Astrocyte of the hippocampus (primary cell): ENCODE data around the gene ZNF683.
"Not testable (repeated sequence)": the region's sequence is repeated elsewhere in the genome, so short reads cannot be mapped to it uniquely, and the experiment has no call there.

ENCODE experiments used
- DNase-seq: peaks from one replicate; pipeline ENCODE4 v3.0.0; 2011; ENCODE audit warnings: low read depth, low spot score

Gene ZNF683

DNA sequence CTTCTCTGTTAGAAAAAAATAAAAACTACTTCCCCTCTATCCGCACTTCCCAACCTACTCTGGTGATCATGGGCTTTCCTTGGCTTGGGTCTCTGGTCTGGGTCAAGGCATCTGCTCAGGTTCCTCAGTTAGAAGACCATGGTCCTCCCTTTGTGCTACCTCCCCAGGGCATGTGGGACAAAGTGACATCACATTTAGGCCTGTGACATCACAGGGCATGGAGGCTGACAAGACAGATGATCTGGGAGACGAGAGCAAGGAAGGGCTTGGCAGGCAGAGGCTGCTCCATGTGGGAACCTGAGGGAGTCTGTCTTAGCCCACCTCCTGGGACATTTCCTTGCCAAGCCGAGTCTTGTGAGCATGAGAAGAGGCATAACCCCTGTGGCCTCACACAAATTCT lies at the start of gene ZNF683:
Gene ZNF683 (minus strand): TSS at position 140 of the 400 bp plus-strand sequence. CDS start 4,179 bp downstream, outside the sequence.
- DNase-seq: not testable (repeated sequence)

DNA sequence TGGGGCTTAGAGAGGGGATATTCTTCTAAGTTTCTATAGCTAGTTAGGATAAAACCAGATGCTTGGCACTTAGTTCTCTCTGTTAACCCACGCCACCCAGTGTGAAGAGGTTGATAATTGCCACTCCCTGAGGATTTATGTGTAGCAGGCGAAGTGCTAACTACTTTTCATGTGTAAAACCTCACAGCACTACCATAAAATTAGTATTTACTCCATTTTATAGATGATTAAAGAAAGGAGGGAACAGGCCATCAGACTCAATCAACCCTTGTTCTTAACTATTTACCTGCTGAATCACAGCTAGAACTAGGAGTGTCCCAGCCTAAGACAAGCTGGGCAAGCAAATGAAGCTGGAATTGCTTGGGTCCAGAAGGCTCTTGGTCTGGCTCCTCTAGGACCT lies 46.9 kb upstream of the ZNF683 start:
- DNase-seq: no peak

DNA sequence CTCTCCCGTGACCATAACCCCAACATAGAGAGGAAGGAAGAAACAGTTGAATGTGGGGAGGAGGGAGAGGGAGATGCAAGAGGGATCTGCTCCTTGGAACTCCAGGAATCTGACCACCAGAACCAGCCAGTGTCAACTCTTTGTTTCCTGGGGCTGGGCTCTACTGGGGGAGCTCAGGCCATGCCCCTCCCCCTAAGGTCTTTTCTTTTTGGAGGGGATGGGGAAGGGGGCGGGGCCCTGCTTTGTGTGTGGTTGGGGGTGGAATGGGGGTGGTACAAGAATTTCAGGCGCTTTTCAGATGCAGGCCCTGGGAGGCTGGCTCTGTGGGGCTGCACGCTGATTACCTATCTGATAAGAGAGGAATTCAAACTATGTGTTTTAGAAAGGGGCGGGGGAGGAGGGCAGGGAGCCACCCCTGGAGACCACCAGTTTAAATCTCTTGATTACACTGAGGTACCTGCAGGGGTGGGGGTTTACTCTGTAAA lies 46.4 kb upstream of the ZNF683 start:
- peak; percentile 38 for DNase-seq

DNA sequence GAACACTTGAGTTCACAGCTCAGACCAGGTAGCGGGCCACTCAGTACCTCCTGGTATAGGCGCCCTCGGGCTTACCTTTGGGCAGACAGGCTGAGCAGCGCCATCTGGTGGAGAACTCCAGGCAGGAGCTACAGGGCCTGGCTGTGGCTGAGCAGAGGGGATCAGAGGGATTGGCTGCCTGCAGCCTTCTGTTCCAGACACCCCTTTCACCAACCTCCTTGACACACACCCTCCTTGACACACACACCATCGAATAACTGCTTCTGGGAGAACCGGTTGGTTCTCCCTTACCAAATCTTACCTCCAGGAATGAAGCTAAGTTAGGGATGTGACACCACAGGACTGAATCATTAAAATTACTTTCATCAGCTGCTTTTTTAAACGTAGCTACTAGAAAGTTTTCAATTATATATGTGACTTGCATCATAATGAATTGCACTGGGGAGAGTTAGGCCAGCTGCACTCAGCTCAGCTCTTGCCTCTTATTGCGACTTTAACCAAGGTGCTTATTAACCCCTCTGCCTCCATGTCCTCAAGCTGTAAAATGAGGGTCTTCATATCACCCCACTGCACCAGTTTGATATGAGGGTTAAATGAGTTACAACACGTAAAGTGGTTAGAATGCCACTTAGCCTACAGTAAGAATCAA lies 44.7 kb upstream of the ZNF683 start:
- DNase-seq: peak; percentile 79

DNA sequence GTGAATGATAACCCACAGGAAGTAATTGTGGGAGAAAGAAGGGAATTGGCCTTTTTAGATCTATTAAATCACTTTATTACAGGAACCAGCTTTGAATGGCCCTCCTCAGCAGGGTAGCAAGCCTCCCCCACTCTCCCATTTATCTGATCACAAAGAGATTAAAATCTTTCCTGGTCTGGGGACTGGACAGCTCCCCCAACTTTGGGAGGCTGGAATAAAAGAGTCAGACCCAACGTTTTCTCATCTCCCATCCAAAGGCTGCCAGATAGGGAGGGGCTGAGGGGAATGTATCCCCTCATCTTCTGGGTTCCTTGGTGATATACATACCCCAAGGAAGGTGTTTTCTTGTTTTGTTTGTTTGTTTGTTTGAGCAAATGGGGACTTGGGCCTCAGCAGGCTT lies 40.5 kb upstream of the ZNF683 start:
- DNase-seq: no peak

DNA sequence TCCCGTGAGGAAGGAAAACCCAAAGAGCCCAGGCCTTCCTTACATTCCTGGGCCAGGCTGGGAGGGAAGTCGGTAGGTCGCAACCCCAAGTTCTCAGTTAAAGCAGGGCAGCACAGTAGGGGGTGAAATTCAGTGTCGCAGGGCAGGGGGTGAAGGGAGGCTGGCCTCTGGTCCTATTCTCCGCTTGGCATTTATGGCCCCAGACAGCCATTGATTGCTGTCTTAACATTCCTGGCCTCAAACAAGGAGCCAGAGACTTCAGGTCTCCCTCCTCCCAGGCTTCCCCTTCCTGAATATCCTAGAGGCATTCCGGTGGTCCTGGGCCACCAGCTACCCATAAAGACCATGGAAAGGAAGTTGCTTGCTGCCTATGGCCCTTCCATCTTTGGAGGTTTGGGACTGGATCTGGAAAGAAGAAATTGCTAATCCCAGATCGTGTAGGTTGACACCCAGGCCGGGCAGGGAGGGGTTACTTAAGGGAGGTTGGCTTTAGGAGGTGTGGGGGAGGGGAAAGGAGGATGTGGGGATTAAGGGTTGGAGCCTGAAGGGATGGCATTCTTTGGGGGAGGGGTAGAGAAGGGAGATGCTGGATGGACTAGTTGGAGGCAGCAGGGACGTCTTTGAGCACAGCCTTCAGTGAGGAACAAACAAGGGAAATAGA lies 39.8 kb upstream of the ZNF683 start:
- no peak for DNase-seq

DNA sequence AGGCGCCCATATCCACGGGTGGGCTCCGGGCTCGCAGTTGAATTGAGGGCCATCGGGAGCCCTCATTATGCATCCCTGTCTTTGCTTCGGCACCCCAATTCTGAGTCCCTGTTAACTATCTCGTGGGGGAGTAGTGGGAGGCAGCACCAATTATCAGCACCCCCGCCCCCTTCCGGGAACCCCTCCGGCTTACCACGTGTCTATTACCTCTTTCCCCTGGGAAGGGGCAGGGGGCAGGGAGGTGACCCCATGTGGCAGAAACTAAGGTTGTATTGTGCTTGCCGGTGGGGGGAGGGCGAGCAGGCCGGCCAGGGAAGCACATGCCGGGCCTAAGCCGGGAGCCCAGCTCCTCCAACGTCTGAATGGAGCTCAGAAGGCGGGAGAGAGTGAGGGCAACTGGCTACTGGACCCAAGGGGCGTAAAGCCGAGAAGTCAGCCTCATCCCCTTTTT lies 39.1 kb upstream of the ZNF683 start:
- DNase-seq: no peak

DNA sequence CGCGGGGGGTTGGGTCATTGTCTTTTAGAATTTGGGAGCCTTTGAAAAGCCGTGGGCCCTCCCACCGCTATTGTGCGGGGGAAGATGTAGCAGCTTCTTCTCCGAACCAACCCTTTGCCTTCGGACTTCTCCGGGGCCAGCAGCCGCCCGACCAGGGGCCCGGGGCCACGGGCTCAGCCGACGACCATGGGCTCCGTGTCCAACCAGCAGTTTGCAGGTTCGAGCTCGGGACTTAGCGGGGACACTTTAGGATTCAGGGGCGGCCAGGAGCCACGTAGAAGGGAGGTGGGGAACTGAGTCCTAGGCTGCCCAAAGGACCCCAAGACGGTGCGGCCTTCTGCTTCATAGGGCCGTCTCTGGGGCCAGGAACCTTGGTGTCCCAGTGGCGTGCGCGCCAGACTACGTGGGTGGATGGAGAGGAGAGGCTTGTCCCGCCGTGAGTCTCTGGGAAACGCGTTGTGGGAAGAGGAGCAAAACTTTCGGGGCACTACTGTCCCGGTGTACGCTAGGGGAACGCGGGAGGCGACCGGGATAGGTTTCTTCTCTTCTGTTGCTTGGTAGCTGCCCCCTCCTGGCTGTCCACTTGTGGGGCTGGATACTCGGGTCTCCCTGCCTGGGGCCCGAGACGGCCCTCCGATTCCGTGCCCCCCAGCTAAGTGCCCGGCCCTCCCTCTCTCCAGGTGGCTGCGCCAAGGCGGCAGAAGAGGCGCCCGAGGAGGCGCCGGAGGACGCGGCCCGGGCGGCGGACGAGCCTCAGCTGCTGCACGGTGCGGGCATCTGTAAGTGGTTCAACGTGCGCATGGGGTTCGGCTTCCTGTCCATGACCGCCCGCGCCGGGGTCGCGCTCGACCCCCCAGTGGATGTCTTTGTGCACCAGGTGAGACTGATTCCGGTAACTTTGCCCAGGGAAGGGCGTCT lies 38.4 kb upstream of the ZNF683 start, which contains the start of gene LIN28A:
Gene LIN28A (plus strand): TSS at position 112 of the 918 bp plus-strand sequence. CDS start 75 bp downstream, at position 187.
- no peak for DNase-seq

DNA sequence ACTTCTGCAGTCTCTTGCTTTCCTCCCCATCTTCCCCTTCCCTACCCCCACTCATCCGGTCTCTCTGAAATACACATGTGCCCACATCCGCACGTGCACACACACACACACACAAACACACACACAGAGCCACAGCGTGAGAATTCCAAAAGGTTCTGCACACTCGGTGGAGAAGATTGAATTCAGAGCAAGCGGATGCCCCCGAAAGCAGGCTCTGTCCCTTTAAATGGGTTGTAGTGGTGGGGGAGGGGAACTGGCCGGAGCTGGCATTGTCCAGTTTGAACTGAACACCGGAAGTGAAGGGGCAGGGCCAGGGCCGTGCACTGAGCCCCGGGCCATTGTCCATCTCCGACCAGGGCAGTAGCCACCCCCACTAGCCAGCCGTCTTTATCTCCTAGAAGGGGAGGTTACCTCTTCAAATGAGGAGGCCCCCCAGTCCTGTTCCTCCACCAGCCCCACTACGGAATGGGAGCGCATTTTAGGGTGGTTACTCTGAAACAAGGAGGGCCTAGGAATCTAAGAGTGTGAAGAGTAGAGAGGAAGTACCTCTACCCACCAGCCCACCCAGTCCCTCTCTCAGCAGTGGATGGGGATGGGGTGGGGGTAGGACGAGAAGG lies 36.7 kb upstream of the ZNF683 start:
- DNase-seq: no peak

DNA sequence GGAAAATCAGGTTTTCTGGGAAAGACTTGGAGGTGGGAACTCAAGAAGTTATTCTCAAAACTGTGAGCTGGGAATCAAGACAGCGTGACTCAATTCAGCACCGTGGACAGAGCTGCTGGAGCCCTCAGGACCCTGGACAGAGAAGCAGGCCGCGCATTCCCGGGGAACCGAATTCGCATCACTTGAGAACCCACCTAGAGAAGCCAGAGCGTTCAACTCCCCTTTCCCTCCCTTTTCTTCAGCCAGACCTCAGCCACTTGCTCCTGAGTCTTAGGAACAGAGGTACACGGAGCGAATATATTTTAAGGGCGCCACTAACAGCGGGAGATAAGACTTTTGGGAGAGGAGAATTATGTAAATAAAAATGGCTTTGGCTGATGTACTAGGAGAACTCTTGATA lies 36.1 kb upstream of the ZNF683 start:
- peak; percentile 90 for DNase-seq

DNA sequence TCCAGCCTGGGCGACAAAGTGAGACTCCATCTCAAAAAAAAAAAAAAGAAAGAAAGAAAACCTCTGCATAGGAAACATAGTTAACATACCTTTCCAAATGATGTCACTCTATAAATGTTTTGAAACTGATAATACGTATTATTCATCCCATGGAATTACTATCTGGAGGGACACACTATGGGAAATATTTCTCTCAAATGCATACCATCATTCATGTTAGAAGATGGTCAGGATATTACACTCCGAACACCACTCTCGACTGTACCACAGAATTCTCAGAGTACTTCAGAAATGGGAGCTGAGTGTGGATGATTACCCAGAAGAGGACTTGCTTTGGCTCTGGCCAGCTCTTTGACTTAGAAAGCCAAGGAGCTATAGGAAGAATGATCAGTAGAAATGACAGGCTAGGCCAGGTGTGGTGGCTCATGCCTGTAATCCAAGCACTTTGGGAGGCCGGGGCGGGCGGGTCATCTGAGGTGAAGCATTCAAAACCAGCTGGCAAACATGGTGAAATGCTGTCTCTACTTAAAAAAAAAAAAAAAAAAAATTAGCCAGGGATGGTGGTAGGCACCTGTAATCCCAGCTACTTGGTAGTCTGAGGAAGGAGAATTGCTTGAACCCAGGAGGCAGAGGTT lies 32.8 kb upstream of the ZNF683 start:
- DNase-seq: peak; percentile 49

DNA sequence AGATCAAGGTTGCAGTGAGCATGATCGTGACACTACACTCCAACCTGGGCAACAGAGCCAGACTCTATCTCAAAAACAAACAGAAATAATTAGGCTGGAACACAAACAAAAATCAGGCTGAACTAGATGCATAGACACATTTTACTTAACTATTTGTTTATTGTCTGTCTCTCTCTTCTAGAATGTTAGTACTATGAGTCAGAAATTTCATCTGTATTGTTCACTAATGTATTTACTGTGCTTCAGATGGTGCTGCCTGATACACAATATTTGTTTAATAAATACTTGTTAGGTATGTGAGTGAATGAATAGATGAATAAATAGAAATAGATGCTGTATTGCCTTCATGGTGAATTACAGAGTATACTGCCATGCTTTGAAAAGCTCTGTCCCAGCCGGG lies 32.1 kb upstream of the ZNF683 start:
- DNase-seq: no peak

DNA sequence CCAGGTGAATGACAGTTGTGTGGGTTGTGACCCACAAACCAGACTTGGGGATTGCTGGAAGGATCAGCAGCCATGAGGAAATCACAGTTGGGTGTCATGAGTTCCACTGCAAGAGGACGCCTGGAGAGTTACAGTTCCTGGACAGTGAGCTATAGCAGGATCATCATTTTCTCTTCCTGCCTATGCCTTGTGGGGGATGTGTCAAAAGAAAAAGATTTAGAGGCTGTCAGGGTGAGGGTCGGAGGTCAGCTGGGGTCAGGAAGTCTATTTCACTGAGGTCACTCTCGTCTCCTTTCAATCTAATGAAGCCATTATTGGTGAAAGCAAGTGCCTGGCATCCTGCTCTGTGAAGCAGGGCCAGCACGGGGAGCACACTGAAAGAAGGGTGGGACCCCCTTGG lies 31.1 kb upstream of the ZNF683 start:
- no peak for DNase-seq

DNA sequence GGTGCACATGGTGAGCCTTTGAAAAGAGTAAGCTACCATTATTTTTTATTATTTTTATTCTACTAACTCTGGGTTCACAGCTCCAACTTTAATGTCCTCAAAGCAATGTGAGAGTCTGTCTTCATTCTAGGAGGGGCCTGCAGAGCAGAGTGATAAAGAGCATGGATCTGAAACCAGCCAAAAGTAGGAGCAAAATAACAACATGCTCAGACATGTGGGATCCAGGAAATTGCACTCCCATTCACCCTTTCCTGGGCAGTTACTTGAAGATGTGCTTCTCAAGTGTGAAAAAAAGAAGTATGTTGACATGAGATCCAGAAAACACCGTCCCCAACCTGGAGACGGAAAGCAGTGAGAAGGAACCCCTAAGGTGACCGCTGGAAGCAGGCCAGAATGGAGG lies 29.3 kb upstream of the ZNF683 start:
- no peak for DNase-seq

DNA sequence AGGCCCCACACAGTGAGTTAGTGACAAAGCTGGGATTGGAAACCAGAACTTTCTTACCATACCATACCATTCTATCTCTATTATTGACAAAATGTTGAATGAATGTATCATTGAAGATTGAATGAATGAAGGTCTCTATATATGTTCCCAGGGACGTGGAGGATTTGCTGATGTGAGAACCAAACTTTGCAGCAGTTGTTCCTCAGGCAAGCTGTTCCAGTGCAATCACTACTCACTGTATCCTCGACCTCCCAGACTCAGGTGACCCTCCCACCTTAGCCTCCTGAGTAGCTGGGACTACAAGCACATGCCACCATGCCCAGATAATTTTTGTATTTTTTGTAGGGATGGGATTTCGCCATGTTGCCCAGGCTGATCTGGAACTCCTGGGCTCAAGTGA lies 26.5 kb upstream of the ZNF683 start:
- no peak for DNase-seq

DNA sequence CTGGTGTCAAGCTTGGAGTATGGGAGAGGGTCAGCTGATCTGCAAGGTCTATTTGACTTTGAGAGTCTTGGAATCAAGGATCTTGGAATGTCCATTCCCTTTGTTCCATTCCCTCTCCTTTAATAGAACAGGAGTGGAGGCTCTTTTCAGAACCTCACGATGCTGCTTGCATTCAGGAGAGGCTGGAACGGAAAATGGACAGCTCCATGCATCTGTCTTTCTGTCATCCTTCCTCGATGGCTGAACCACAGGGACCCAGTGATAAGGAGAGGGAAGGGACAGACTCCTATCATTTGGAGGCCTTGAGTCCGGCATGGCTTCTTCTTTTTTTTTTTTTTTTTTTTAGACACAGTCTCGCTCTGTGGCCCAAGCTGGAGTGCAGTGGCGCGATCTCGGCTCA lies 23.2 kb upstream of the ZNF683 start:
- no peak for DNase-seq

DNA sequence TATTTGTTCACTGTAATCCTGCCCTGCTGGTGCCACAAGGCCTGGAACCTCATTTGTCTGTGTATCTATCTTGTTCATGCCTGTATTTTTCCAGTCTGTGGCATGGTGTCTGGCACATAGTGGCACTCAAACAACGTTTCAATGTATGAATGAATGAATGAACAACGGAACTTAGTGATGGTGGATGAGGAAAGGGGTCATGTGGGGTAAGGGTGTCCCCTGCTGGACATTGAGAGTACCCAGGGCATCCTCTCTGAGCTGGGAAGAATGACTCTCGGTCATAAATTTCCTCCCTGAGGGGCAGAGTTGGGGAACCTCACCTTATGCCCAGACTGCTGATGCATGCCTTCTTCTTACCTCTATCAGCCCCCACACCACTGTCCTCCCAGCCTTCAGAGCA lies 18.9 kb upstream of the ZNF683 start:
- DNase-seq: peak; percentile 62

DNA sequence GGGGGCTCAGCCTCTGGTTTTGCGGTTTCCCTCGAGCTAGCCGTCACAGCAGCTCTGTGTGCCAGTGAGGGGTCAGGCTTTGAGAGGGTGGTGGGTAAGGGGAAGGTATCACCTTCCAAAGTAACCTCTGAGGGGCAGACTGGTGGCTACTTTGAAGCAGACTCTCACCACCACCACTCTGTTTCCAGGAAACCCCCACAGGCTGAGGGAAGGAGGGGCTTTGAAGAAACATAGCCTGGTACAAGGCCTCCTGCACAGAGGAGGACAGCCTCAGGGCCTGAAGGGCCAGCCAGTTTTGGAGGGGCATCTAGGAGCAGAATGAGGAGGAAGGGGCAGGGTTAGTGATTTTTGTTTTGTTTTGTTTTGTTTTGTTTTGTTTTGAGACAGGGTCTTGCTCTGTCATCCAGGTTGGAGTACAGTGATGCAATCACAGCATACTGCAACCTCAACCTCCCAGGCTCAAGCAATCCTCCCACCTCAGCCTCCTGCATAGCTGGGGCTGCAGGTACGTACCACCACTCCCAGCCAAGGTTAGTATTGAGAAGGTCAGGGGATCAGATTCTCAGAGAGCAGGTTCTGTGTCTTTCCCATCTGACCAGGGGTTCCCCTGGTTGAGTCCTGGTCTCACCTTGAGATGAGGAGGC lies 17.2 kb upstream of the ZNF683 start:
- no peak for DNase-seq

DNA sequence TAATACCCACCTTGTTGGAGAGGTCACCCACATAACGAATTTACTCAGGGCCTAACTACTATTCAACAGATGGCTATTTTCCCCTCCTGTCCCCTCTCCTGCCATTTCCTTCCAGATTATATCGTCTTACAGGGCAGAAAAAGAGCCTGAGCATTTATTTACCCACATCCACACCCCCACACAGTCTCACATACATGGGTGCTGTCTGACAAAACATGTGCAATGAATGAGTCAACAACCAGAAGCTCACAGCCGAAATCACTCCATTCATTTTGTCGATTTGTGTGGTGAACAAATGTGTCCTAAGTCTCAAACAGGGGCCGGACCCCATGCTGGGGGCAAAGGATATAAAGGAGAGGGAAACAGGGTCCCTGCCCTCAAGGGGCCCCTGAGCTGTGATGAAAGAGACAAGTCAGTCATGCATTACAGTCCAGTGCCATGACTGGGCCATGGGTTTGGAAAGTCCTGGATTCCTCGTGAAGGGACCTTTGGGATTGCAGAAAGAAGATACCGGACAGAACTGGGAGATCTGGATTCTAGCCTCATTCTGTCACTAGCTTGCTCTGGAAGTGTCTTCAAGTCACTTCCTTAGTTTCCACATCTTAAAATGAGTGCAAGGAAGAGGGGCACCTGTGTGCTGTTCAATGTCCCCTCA lies 16.4 kb upstream of the ZNF683 start:
- DNase-seq: no peak

DNA sequence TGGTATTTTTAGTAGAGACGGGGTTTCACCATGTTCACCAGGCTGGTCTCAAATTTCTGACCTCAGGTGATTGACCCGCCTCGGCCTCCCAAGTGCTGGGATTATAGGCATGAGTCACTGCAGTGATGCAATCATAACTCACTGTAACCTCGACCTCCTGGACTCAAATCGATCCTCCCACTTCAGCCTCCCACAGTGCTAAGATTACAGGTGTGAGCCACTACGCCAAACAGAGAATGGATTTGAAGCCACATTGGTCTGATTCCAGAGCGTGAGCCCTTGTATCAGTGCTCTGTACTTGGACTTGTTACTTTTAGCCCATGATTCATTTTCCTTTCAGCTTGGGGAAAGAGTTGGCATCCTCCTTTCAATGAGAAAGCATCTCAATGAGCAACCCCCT lies 14.9 kb upstream of the ZNF683 start:
- no peak for DNase-seq
